ENCODE data around the gene STK39.

STK39 gene

DNA sequence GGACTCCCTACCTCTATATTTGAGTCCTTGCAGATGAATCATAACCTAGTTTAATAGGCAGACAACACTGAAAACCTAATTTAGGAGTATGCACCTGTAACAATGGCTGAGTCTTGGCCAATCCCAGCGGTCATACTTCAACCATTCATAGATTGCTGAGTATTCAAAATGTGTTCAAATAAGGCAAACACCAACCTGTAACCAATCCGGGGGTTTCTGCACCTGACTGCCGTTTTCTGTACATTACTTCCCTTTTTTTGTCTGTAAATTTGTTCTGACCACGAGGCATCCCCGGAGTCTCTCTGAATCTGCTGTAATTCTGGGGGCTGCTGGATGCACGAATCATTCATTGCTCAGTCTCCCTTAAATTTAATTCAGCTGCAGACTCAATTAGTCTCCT is 338.6 kb downstream of the STK39 start:
- no peak for DNase-seq (ENCODE audit: low spot score)
- TF ChIP-seq CTCF (IDR thresholded peaks at IDR 0.05; ENCODE audit: extremely low read depth, missing control alignments) = no peak

- no peak for TF ChIP-seq CTCF (IDR thresholded peaks at IDR 0.05; ENCODE audit: extremely low read depth, missing control alignments)
- no peak for DNase-seq (ENCODE audit: low spot score)
Observed at GRCh38 chr2:167905668-167906067, 341.7 kb downstream of the STK39 start.

Data from GM20000 (cell line).